Measurements from ENCODE around the gene SPSB4.
"Not testable (repeated sequence)": the region's sequence is repeated elsewhere in the genome, so short reads cannot be mapped to it uniquely, and the experiment has no call there.

SPSB4 gene

DNA sequence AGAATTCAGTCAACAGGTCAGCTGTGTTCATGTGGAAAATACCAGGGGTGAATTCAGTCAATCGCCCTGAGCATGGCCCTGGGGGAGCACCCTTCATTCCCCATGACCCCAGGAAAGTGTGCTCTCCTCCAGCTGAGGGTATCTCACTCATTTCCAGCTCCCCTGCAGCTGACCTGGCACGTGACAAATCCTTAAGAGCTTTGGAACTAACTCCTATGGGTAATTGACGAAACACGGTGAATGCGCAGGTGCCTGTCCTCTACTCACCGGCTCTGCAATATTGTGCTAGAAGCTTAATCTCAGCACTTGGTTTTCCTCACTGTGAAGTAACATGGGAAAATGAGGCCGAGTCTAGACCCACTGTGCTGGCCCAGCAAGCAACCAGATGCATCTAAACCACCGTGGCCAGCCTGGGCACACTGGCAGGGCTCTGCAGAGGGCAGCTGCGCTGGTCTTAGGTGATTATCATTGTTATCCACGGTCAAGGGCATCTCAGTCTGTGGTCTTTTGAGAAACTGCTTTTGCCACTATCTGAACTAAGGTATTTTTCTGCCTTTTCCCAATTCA is 63.1 kb downstream of the SPSB4 start:
- no peaks in the 10 kb centered on the region for H3K27me3 ChIP-seq (ENCODE audit: control insufficient read depth, insufficient read depth, low read length, poor library complexity, severe bottlenecking)
- H3K36me3 ChIP-seq (ENCODE audit: control insufficient read depth, insufficient read depth, low read length) = peaks cover 11% of the 10 kb centered on the region
- no peaks in the 10 kb centered on the region for H3K4me1 ChIP-seq (ENCODE audit: control insufficient read depth, insufficient read depth, low read length)
- no peak overlapping the region for H3K27ac ChIP-seq (ENCODE audit: insufficient read depth, low read depth, low read length, poor library complexity, severe bottlenecking)
- peaks cover 3% of the 10 kb centered on the region for H3K9me3 ChIP-seq (ENCODE audit: control insufficient read depth, low read length)
- 95 to 96% methylated on average over 10 of the region's 10 CpGs for WGBS, 2 experiments
- no peak overlapping the region for H3K4me3 ChIP-seq (ENCODE audit: insufficient read depth, low read depth, low read length)

DNA sequence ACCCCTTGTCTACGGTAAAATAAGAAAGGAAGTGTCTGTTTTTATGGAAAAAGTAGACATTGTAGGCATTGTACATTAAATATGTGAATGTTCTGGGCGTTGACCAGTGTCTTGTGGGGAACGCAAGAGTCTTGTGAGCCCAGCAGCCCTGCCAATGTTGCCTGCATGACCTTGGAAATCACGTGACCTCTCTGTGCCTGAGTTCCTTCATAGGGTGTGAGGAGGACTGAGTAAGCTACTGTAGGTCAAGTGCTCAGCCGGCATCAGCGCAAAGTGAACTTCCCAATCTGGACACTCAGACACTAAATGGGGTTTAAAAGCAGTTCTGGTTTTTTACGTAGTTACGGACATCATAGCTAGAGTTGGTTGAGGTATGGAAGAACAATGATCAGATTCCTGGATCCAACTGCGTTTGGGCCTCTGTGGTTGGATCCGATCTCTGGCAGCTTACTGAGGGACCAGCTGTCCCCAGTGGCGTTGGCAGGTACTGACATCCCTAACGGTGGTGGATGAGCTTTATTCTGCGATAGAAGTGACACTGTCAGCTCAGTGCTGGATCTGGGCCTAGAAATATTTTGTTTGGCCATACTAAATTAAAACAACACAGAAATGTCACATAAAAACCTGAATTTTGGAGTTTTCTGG is 63.8 kb downstream of the SPSB4 start:
- H3K27ac ChIP-seq (ENCODE audit: insufficient read depth, low read depth, low read length, poor library complexity, severe bottlenecking) = no peak overlapping the region
- no peak overlapping the region for H3K4me3 ChIP-seq (ENCODE audit: insufficient read depth, low read depth, low read length)
- whole genome bisulfite sequencing, 2 experiments = 79 to 80% methylated on average over 13 of the region's 13 CpGs
- no peaks in the 10 kb centered on the region for H3K27me3 ChIP-seq (ENCODE audit: control insufficient read depth, insufficient read depth, low read length, poor library complexity, severe bottlenecking)
- no peaks in the 10 kb centered on the region for H3K4me1 ChIP-seq (ENCODE audit: control insufficient read depth, insufficient read depth, low read length)
- H3K36me3 ChIP-seq (ENCODE audit: control insufficient read depth, insufficient read depth, low read length) = peaks cover 11% of the 10 kb centered on the region
- H3K9me3 ChIP-seq (ENCODE audit: control insufficient read depth, low read length) = peaks cover 3% of the 10 kb centered on the region

DNA sequence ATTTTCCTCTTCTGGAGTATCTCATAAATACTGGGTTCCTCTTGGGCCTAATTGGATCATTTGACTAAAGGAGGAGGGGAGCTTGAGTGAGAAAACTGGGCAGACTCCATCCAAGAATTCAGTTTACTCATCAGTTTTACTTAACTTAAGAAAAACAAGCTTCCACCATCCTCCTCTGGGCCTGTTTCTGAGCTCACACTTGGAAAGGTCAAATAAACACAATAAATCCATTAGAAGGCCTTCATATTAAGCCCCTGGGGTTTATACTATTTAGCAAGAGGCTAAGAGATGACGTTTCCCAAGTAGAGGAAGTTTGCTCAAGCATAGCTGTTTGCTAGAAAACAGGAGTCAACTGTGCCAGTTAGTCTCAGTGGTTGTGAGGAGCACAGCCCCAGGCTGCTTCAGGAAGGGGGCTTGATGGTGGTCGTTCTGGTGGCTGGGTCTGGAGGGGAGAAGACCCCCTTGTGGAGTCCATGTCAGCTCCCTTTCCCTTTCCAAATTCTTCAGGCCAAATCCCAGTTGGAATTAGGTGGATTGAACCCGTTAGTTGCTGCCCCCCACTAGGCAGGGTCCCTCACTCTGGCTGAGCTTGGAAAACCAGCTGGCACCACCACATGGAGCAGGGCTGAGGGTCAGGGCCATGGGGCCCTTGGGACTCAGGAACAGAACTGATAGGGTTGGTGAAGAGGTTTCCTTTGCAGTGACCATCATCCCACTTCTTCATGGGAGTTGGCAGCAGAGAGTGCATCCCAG is 64.8 kb downstream of the SPSB4 start:
- H3K4me1 ChIP-seq (ENCODE audit: control insufficient read depth, insufficient read depth, low read length) = no peaks in the 10 kb centered on the region
- H3K27ac ChIP-seq (ENCODE audit: insufficient read depth, low read depth, low read length, poor library complexity, severe bottlenecking) = no peak overlapping the region
- H3K4me3 ChIP-seq (ENCODE audit: insufficient read depth, low read depth, low read length) = no peak overlapping the region
- H3K27me3 ChIP-seq (ENCODE audit: control insufficient read depth, insufficient read depth, low read length, poor library complexity, severe bottlenecking) = no peaks in the 10 kb centered on the region
- no peaks in the 10 kb centered on the region for H3K9me3 ChIP-seq (ENCODE audit: control insufficient read depth, low read length)
- WGBS, 2 experiments = 90 to 94% methylated on average over 3 of the region's 3 CpGs
- H3K36me3 ChIP-seq (ENCODE audit: control insufficient read depth, insufficient read depth, low read length) = peaks cover 3% of the 10 kb centered on the region

DNA sequence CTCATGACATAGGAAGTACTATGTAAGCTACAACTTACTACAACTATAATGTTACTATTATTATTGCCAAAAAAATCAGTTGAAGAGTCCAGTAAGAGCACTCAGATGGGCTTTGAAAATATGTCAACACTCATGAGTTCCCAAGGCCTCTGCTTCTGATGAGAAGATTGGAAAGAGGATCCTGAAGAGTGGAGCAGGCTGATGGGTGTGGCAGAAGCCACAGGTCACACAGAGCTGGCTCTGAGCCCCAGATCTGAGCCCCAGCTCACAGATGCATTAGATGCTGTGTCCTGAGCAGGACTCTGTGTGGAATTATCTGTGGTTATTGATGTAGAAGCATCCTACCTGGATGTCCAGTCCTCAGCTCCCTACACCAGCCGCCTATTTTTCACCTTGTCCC is 65.6 kb downstream of the SPSB4 start:
- Histone ChIP-seq H3K36me3 (ENCODE audit: control insufficient read depth, insufficient read depth, low read length) (peaks cover 3% of the 10 kb centered on the region), H3K4me3 (ENCODE audit: insufficient read depth, low read depth, low read length) (no peak overlapping the region), H3K9me3 (ENCODE audit: control insufficient read depth, low read length) (no peaks in the 10 kb centered on the region), H3K27ac (ENCODE audit: insufficient read depth, low read depth, low read length, poor library complexity, severe bottlenecking) (no peak overlapping the region), H3K27me3 (ENCODE audit: control insufficient read depth, insufficient read depth, low read length, poor library complexity, severe bottlenecking) (no peaks in the 10 kb centered on the region), H3K4me1 (ENCODE audit: control insufficient read depth, insufficient read depth, low read length) (no peaks in the 10 kb centered on the region)
- WGBS, 2 experiments = 100% methylated on average over 1 of the region's 1 CpG; no CpG with 5 or more reads in 1 of the 2 experiments

- WGBS, 2 experiments = 71 to 89% methylated on average over 1 of the region's 1 CpG
- H3K9me3 ChIP-seq (ENCODE audit: control insufficient read depth, low read length); H3K4me1 ChIP-seq (ENCODE audit: control insufficient read depth, insufficient read depth, low read length): not testable (repeated sequence)
These were observed 66.8 kb downstream of the SPSB4 start for GRCh38 chr3:141117982-141118381.

DNA sequence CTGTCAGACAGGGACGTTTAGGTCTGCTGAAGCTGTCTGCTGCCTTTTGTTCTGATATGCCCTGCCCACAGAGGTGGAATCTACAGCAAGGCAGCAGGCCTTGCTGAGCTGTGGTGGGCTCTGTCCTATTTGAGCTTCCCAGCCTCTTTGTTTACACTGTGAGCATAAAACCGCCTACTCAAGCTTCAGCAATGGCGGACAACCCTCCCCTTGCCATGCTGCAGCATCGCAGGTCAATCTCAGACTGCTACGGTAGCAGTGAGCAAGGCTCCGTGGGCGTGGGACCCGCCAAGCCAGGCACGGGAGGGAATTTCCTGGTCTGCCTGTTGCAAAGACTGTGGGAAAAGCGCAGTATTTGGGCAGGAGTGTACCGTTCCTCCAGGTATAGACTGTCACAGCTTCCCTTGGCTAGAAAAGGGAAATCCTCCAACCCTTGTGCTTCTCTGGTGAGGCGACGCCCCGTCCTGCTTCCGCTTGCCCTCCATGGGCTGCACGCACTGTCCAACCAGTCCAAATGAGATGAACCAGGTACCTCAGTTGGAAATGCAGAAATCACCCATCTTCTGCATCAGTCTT is 71.4 kb downstream of the SPSB4 start:
- no peak overlapping the region for H3K27ac ChIP-seq (ENCODE audit: insufficient read depth, low read depth, low read length, poor library complexity, severe bottlenecking)
- no peak overlapping the region for H3K4me3 ChIP-seq (ENCODE audit: insufficient read depth, low read depth, low read length)
- no peaks in the 10 kb centered on the region for H3K36me3 ChIP-seq (ENCODE audit: control insufficient read depth, insufficient read depth, low read length)
- H3K4me1 ChIP-seq (ENCODE audit: control insufficient read depth, insufficient read depth, low read length) = peaks cover 10% of the 10 kb centered on the region
- H3K27me3 ChIP-seq (ENCODE audit: control insufficient read depth, insufficient read depth, low read length, poor library complexity, severe bottlenecking) = no peaks in the 10 kb centered on the region
- no peaks in the 10 kb centered on the region for H3K9me3 ChIP-seq (ENCODE audit: control insufficient read depth, low read length)
- 77 to 79% methylated on average over 16 of the region's 16 CpGs for WGBS, 2 experiments

More at GRCh38 chr3:141117982-141118381, 66.8 kb downstream of the SPSB4 start:
- not testable (repeated sequence) for H3K27me3 ChIP-seq (ENCODE audit: control insufficient read depth, insufficient read depth, low read length, poor library complexity, severe bottlenecking); H3K4me3 ChIP-seq (ENCODE audit: insufficient read depth, low read depth, low read length); H3K36me3 ChIP-seq (ENCODE audit: control insufficient read depth, insufficient read depth, low read length); H3K27ac ChIP-seq (ENCODE audit: insufficient read depth, low read depth, low read length, poor library complexity, severe bottlenecking)

DNA sequence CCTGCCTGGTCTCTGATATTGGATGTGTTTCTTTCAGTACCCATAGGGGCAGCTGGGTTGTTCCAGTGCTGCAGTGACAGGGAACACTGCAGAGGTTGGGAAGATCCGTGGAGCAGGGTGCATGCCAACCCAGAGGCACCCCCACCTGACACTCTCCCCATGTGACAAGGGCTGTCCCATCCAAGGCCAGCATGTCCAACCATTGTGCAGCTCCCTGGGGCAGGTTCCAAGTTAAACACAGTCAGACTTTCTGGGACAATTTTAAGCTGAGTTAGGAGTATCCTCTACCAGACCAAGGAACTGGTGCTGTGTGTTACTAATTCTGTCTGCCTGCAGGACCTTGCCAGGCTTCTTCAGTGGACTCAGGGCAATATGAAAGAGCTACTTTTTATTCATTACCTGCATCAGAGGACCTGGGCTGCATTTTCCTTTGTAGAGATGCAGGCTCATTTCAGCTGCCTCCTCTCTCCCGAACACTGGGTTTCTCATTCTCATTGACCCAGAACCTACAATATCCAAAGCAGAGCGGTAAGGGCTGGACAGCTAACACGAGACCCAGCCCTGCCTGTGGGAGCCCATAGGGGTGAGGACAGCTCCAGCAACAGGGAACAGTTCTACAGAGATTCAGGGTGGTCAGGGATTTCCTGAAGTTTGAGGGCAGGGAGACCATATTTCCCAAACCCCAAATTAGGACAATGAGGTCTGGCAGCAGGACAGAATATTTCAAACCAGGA is 72.7 kb downstream of the SPSB4 start:
- 88 to 94% methylated on average over 4 of the region's 4 CpGs for WGBS, 2 experiments
- H3K4me1 ChIP-seq (ENCODE audit: control insufficient read depth, insufficient read depth, low read length) = peaks cover 13% of the 10 kb centered on the region
- H3K4me3 ChIP-seq (ENCODE audit: insufficient read depth, low read depth, low read length) = no peak overlapping the region
- no peak overlapping the region for H3K27ac ChIP-seq (ENCODE audit: insufficient read depth, low read depth, low read length, poor library complexity, severe bottlenecking)
- H3K9me3 ChIP-seq (ENCODE audit: control insufficient read depth, low read length) = no peaks in the 10 kb centered on the region
- H3K27me3 ChIP-seq (ENCODE audit: control insufficient read depth, insufficient read depth, low read length, poor library complexity, severe bottlenecking) = no peaks in the 10 kb centered on the region
- no peaks in the 10 kb centered on the region for H3K36me3 ChIP-seq (ENCODE audit: control insufficient read depth, insufficient read depth, low read length)

GRCh38 chr3:141124715-141125114 is 73.6 kb downstream of the SPSB4 start:
- no peaks in the 10 kb centered on the region for H3K27me3 ChIP-seq (ENCODE audit: control insufficient read depth, insufficient read depth, low read length, poor library complexity, severe bottlenecking)
- H3K27ac ChIP-seq (ENCODE audit: insufficient read depth, low read depth, low read length, poor library complexity, severe bottlenecking) = no peak overlapping the region
- WGBS, 2 experiments = 78 to 84% methylated on average over 4 to 5 of the region's 5 CpGs
- H3K9me3 ChIP-seq (ENCODE audit: control insufficient read depth, low read length) = no peaks in the 10 kb centered on the region
- no peaks in the 10 kb centered on the region for H3K36me3 ChIP-seq (ENCODE audit: control insufficient read depth, insufficient read depth, low read length)
- no peak overlapping the region for H3K4me3 ChIP-seq (ENCODE audit: insufficient read depth, low read depth, low read length)
- H3K4me1 ChIP-seq (ENCODE audit: control insufficient read depth, insufficient read depth, low read length) = peaks cover 13% of the 10 kb centered on the region

- no peaks in the 10 kb centered on the region for H3K27me3 ChIP-seq (ENCODE audit: control insufficient read depth, insufficient read depth, low read length, poor library complexity, severe bottlenecking)
- no peak overlapping the region for H3K4me3 ChIP-seq (ENCODE audit: insufficient read depth, low read depth, low read length)
- no peak overlapping the region for H3K27ac ChIP-seq (ENCODE audit: insufficient read depth, low read depth, low read length, poor library complexity, severe bottlenecking)
- no peaks in the 10 kb centered on the region for H3K36me3 ChIP-seq (ENCODE audit: control insufficient read depth, insufficient read depth, low read length)
- no peaks in the 10 kb centered on the region for H3K9me3 ChIP-seq (ENCODE audit: control insufficient read depth, low read length)
- peaks cover 13% of the 10 kb centered on the region for H3K4me1 ChIP-seq (ENCODE audit: control insufficient read depth, insufficient read depth, low read length)
These were observed 74.2 kb downstream of the SPSB4 start for GRCh38 chr3:141125351-141125750.

Measured in ectodermal cell (in vitro differentiated cells).